Transverse colon (tissue), 4 donors: ENCODE data around the gene FCN3. TPM values are rescaled to one million over a fixed set of nuclear protein-coding genes. Genes with fewer than 3 reads are reported as not detected.
A peak's percentile ranks its signal among the peaks of the same experiment; 100 is the strongest.

Experiments used
- DNase-seq: peaks from one replicate; pipeline ENCODE4 v3.0.0-alpha.2; 2019
- H3K27ac ChIP-seq, 4 donors: fragments of 200-600 bp; sonication (generic); 2 replicates each; pipeline ENCODE4 v1.5.1; 2016 to 2018; ENCODE audit warnings: inconsistent platforms in 4 of 4
- H3K27me3 ChIP-seq: fragments of 200-600 bp; sonication (generic); 2 replicates; pipeline ENCODE4 v1.5.1; 2017; ENCODE audit warnings: inconsistent platforms
- H3K36me3 ChIP-seq, 4 donors: fragments of 200-600 bp; sonication (generic); 2 replicates each; pipeline ENCODE4 v1.5.1; 2017 to 2019; ENCODE audit warnings: inconsistent platforms in 4 of 4
- H3K4me1 ChIP-seq, 4 donors: fragments of 200-600 bp; sonication (generic); 2 replicates each; pipeline ENCODE4 v1.5.1; 2017 to 2020; ENCODE audit warnings: inconsistent platforms in 4 of 4
- H3K4me3 ChIP-seq, 4 donors: fragments of 200-600 bp; sonication (generic); 1 replicate in 1 of 4; 2 replicates in 3 of 4; pipeline versions ENCODE4 v1.5.1 to v1.6.1; 2017 to 2019; ENCODE audit warnings: inconsistent platforms in 4 of 4
- H3K9me3 ChIP-seq, 2 donors: fragments of 200-600 bp; sonication (generic); 2 replicates each; pipeline ENCODE4 v1.5.1; 2017 to 2019; ENCODE audit warnings: inconsistent platforms in 2 of 2
- EP300 ChIP-seq: sonication (generic); formaldehyde crosslinking; IDR thresholded peaks from one replicate; pipeline ENCODE4 v1.6.1; 2017; ENCODE audit warnings: antibody characterized with exemption, low read depth
- POLR2A ChIP-seq: fragments of 450-650 bp; IDR thresholded peaks from one replicate; pipeline ENCODE4 v1.6.1; 2016; ENCODE audit warnings: antibody characterized with exemption, mild to moderate bottlenecking, moderate library complexity
- POLR2AphosphoS5 ChIP-seq, 3 donors: sonication (generic); formaldehyde crosslinking; IDR thresholded peaks; one replicate each; pipeline ENCODE4 v1.6.1; 2016; ENCODE audit warnings: antibody characterized with exemption in 3 of 3
- WGBS, 2 donors: methylation state at CpG; one replicate each; pipeline ENCODE4 v1.1.5; 2018; ENCODE audit warnings: low coverage in 1 of 2; 5-methylcytosine and 5-hydroxymethylcytosine counted together
- in situ Hi-C, 4 donors: fragments of 200-750 bp; cut with MboI; loops; one replicate each; pipeline versions ENCODE4 v1.15.0 to v1.15.1; 2017; ENCODE audit warnings: low sequenced_read_pairs in 3 of 4, low pct_ligation_motif_present in 1 of 4, low pct_unique_long_range_greater_than_20kb in 1 of 4
- intact Hi-C: fragments of 100-400 bp; cut with DNase I; formaldehyde crosslinking; loops from one replicate; pipeline ENCODE4 v1.15.1; 2023; ENCODE audit warnings: low total_unique reads
- total RNA-seq, 4 donors: library from RNA; depleted of rRNA; stranded (reverse); fragments of >200 nt; gene quantifications; one replicate each; pipeline ENCODE4 v1.1.0, GENCODE V29; 2016
- TF ChIP-seq, protein P1 (sequence below), 5 experiments: fragments of 200-600 bp in 3 of 5; fragments of 450-650 bp in 2 of 5; sonication (generic) in 3 of 5; IDR thresholded peaks; 1 replicate in 2 of 5; 2 replicates in 3 of 5; pipeline ENCODE4 v1.5.1; 2016 to 2017; ENCODE audit warnings: antibody characterized with exemption in 5 of 5, inconsistent platforms in 3 of 5, mild to moderate bottlenecking in 2 of 5, moderate library complexity in 1 of 5

FCN3 gene
- total RNA-seq, 4 donors from 2014 or later: 1.2 to 1.9 TPM; not detected in 2

DNA sequence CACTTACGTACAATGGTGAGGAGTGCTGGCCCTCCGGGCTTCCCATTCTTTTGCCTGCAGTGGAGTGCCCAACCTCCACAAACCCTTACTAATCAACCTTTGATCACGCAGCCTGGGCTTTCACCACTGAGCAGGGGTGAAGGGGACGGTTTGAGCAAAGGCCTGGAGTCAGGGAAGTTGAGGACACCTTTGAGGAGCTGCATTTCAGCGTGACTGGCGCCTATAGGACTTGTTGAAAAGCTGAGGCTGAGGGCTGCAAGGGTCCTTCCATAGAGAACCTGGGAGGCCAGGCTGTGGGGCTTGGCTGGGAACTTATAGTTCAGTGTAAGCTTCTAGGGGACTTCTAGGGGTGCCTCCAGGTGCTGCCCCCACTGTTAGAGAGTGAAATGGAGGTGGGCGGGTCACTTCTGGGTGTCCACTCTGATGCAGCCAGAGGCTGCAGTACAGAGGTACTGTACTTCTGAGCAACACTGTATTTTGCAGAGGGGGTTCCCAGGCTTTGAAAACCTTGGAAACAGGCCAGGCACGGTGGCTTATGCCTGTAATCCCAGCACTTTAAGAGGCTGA lies 23.0 kb downstream of the FCN3 start:
- peak overlapping the region in 2 of 4 donors; percentile 12 to 30 for H3K27ac ChIP-seq
- 56% methylated on average over 7 of the region's 8 CpGs; no CpG with 5 or more reads in 1 of the 2 donors for WGBS, 2 donors
- peaks cover 15 to 34% (median 29%) of the 10 kb centered on the region in 4 donors for H3K4me1 ChIP-seq
- no peaks in the 10 kb centered on the region for H3K9me3 ChIP-seq
- TF ChIP-seq EP300 (no peak), POLR2AphosphoS5 (IDR thresholded peaks at IDR 0.05) (no peak), POLR2A (no peak)
- TF ChIP-seq, protein P1, sequence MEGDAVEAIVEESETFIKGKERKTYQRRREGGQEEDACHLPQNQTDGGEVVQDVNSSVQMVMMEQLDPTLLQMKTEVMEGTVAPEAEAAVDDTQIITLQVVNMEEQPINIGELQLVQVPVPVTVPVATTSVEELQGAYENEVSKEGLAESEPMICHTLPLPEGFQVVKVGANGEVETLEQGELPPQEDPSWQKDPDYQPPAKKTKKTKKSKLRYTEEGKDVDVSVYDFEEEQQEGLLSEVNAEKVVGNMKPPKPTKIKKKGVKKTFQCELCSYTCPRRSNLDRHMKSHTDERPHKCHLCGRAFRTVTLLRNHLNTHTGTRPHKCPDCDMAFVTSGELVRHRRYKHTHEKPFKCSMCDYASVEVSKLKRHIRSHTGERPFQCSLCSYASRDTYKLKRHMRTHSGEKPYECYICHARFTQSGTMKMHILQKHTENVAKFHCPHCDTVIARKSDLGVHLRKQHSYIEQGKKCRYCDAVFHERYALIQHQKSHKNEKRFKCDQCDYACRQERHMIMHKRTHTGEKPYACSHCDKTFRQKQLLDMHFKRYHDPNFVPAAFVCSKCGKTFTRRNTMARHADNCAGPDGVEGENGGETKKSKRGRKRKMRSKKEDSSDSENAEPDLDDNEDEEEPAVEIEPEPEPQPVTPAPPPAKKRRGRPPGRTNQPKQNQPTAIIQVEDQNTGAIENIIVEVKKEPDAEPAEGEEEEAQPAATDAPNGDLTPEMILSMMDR (IDR thresholded peaks at IDR 0.05): no peak
- no peaks in the 10 kb centered on the region for H3K27me3 ChIP-seq
- in situ Hi-C loops (no loop called here), intact Hi-C loops (no loop called here)
- H3K36me3 ChIP-seq: no peaks in the 10 kb centered on the region
- DNase-seq: no peak
- peak overlapping the region in 1 of 4 donors; percentile 16 for H3K4me3 ChIP-seq

DNA sequence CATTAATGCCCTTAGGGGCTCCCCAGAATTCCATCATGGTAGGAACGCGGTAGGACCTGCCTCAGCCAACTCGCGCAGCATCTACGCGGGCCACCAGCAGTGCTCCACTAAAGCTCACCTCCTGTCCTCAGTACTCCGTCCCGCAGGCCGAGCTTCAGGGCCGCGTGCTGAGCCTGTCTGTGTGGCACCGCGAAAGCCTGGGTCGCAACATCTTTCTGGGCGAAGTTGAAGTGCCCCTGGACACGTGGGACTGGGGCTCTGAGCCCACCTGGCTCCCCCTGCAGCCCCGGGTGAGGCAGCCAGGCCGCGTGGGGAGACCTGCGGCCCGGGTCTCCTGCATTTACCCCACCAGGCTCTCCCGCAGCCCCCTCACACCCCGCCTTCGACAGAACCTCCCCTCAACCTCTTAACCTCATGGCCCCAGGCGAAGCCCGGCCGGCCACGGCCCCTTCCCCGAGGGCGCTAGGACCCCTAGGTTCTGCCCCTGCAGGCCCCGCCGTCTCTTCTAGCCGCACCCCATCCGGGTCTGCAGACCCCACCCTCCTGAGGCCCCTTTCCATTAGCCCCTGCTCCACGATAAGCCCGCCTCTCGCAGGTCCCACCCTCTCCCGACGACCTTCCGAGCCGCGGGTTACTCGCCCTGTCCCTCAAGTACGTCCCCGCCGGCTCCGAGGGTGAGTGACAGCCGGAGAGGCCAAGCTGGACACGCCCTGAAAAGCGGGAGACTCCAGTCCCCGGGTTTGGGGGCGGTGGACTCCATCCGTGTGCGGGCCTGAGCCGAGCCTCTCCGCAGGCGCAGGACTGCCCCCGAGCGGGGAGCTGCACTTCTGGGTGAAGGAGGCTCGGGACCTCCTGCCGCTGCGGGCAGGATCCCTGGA lies 23.7 kb downstream of the FCN3 start:
- peaks cover 15 to 30% (median 26%) of the 10 kb centered on the region in 4 donors for H3K4me1 ChIP-seq
- in situ Hi-C loops: no loop called here
- no peaks in the 10 kb centered on the region for H3K36me3 ChIP-seq
- H3K27me3 ChIP-seq: no peaks in the 10 kb centered on the region
- intact Hi-C loops: no loop called here
- TF ChIP-seq POLR2A (no peak), POLR2AphosphoS5 (IDR thresholded peaks at IDR 0.05) (no peak), EP300 (no peak)
- TF ChIP-seq, protein P1 (IDR thresholded peaks at IDR 0.05): no peak
- WGBS, 2 donors: 48 to 66% methylated on average over 12 to 59 of the region's 62 CpGs
- H3K27ac ChIP-seq: peak overlapping the region in 2 of 4 donors; percentile 12 to 30
- DNase-seq: peak; percentile 45
- H3K4me3 ChIP-seq: peak overlapping the region in 1 of 4 donors; percentile 16
- H3K9me3 ChIP-seq: no peaks in the 10 kb centered on the region

GRCh38 chr1:27349784-27350662 lies 24.6 kb downstream of the FCN3 start:
- DNase-seq: peak; percentile 72
- Histone ChIP-seq H3K27me3 (no peaks in the 10 kb centered on the region), H3K4me1 (peaks cover 15 to 30% (median 26%) of the 10 kb centered on the region in 4 donors), H3K27ac (peak overlapping the region; percentile 2 to 55 (median 5)), H3K4me3 (peak overlapping the region; percentile 25 to 56 (median 37)), H3K36me3 (no peaks in the 10 kb centered on the region), H3K9me3 (no peaks in the 10 kb centered on the region)
- intact Hi-C loops: no loop called here
- no peak for TF ChIP-seq POLR2A
- TF ChIP-seq, protein P1 (IDR thresholded peaks at IDR 0.05): peak in 1 of 5 experiments; percentile 14
- peak in 1 of 3 donors; percentile 18 for TF ChIP-seq POLR2AphosphoS5 (IDR thresholded peaks at IDR 0.05)
- in situ Hi-C loops: no loop called here
- 19 to 42% methylated on average over 4 to 72 of the region's 84 CpGs for WGBS, 2 donors
